Astrocyte of the spinal cord (primary cell): ENCODE measurements around the gene FEZ2.

Experiments used
- DNase-seq: peaks from one replicate; pipeline ENCODE4 v3.0.0; 2011; ENCODE audit warnings: low read depth, low spot score
- H3K4me3 ChIP-seq: 2 replicates; pipeline ENCODE4 v1.5.1; 2011; ENCODE audit warnings: low read depth, mild to moderate bottlenecking, low read length, moderate library complexity
- in situ Hi-C: cut with HindIII; loops from 2 replicates; pipeline ENCODE4 v1.10.0; 2017; ENCODE audit warnings: low sequenced_read_pairs
- TF ChIP-seq, protein P1 (sequence below): IDR thresholded peaks from 2 replicates; pipeline ENCODE4 v1.5.1; 2012; ENCODE audit warnings: low read depth, mild to moderate bottlenecking, low read length, inconsistent platforms

The FEZ2 gene

DNA sequence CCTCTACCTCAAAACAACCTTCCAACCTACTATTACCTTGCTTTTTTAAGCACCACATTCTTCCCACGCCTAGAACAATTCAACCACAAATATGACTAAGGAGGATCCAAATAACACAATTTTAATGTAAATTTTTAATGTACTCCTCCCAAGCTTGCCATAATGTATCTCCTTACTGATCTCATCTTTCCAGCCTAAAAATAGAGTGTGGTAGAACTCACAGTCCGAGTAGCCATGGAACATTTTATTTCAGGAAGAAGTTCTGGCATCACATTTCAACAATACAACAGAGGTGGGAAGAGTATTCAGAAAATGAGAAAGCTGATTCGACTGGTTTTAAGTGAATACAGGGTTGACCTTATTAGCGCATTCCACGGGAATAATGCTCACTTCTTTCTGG lies 15.4 kb downstream of the FEZ2 start:
- no peak overlapping the region for H3K4me3 ChIP-seq
- no peak for DNase-seq
- in situ Hi-C loops, result no loop called here
- TF ChIP-seq, protein P1, sequence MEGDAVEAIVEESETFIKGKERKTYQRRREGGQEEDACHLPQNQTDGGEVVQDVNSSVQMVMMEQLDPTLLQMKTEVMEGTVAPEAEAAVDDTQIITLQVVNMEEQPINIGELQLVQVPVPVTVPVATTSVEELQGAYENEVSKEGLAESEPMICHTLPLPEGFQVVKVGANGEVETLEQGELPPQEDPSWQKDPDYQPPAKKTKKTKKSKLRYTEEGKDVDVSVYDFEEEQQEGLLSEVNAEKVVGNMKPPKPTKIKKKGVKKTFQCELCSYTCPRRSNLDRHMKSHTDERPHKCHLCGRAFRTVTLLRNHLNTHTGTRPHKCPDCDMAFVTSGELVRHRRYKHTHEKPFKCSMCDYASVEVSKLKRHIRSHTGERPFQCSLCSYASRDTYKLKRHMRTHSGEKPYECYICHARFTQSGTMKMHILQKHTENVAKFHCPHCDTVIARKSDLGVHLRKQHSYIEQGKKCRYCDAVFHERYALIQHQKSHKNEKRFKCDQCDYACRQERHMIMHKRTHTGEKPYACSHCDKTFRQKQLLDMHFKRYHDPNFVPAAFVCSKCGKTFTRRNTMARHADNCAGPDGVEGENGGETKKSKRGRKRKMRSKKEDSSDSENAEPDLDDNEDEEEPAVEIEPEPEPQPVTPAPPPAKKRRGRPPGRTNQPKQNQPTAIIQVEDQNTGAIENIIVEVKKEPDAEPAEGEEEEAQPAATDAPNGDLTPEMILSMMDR, result no peak

DNA sequence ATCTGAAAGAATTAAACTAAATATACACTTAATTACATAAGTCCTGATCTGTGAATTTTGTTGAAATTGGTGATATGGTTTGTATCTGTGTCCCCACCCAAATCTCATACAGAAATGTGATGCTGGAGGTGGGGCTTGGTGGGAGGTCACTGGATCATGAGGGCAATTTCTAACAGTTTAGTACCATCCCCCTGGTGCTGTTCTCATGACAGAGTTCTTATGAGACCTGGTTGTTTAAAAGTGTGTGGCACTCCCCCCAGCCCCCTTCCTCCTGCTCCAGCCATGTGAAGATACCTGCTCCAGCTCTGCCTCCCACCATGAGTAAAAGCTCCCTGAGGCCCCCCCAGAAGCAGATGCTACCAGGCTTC lies 18.7 kb downstream of the FEZ2 start:
- TF ChIP-seq, protein P1, result no peak
- in situ Hi-C loops, result no loop called here
- DNase-seq, result no peak
- H3K4me3 ChIP-seq, result no peak overlapping the region

DNA sequence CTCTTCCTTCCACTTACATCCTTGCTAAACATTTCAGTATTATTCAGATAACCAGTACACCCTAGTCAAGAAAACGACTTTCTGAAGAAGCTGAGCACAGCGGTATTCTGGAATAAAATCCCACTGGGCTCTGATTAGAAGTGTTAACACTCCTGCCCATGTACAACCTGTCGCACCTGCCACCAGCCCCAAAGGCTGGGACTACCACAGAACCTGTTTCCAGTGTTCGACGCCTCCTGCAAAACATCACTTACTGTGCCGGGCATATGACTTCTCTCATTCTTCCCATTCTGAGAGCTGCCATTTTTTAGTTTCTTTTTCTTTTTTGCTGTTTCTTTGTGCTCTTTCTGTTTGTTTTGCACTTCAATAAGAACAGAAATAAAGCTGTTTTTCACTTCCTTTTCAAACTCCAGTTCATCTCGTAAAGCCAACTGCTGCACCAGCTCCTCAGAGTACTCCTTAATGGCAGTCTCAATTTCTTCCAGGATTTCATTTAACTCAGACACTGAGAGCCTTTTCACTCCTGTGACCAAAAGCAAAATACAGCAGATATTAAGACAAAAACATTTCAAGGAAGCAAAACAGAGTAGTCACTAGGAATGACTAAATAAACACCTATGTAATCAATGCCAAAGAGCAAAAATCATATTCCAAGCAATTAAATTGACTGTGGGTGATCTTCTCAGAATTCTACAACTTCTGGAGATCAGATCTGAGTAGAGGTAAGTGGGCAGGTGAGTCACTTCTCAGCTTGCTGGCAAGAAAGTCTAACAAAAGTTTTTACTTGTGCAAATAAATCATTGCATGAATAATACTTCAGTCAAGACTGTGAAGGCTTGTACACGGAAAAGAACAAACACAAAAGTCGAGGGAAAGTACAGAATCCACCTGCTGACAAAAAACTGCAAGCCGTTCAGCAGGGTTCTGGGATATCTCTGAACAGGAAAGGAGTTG lies 19.3 kb downstream of the FEZ2 start:
- H3K4me3 ChIP-seq, result no peak overlapping the region
- in situ Hi-C loops, result no loop called here
- TF ChIP-seq, protein P1, result no peak
- DNase-seq, result no peak

DNA sequence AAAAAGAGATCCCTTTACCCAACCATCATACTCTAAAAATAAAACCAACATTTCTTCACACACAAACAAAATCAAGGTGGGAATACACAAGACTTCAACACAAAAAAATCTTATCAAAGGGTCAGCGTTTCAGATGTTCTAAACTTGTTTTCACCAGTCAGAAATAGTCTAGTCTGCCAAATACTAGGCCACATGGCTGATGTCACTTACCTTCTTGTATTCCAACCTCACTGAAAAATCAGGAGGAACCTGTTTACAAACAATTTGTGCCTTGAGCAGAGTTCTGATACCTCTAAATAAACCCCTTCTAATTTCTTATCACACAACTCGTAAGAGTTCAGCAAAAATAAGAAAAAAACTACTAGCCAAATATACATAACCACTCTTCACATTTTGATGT lies 20.1 kb downstream of the FEZ2 start:
- no peak for DNase-seq
- no peak overlapping the region for H3K4me3 ChIP-seq
- TF ChIP-seq, protein P1, result no peak
- in situ Hi-C loops, result no loop called here

DNA sequence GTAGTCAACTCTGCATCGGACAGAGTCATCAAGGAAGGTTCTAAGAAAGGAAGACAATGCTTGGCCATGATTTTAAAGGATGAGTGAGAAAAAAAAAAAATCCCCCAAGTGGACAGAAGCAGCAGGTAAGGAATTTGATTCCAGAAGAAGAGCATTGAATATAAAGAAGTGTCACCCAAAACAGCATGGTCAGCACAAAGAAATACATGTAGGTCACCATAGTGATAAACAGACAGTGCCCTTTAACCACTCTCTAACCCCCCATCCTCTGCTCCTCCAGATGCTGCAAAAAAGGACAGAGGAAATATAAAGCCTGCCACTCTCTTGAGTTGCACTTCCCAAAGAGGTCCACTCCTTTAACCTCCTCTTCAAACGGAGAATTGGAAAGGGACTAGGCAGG lies 23.4 kb downstream of the FEZ2 start:
- in situ Hi-C loops, result no loop called here
- H3K4me3 ChIP-seq, result no peak overlapping the region
- no peak for DNase-seq
- TF ChIP-seq, protein P1, result no peak

DNA sequence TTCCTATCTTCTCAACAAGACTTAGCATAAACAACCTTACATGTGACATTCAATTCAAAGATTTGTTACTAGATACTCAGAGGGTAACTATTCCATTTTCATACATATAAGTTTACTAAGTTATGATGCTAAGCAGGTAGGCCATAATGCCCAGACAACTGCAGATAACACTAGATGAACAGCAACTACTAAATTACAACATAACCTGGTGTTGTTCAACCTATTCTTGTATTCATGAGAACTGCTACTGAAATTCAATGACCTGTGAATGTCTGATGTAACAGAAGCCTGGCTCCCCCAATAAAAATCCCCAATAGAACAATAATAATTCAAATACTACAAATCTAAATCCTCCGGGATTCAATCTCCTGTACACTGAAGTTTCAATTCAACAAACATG lies 24.8 kb downstream of the FEZ2 start:
- DNase-seq, result no peak
- TF ChIP-seq, protein P1, result no peak
- in situ Hi-C loops, result no loop called here
- no peak overlapping the region for H3K4me3 ChIP-seq
